Keratinocyte (primary cell): ENCODE data around the gene ZFPM1. TPM values are rescaled to one million over a fixed set of nuclear protein-coding genes. Genes with fewer than 3 reads are reported as not detected.
"Not testable (repeated sequence)": the region's sequence is repeated elsewhere in the genome, so short reads cannot be mapped to it uniquely, and the experiment has no call there.

Experiments used
- DNase-seq: peaks from one replicate; pipeline ENCODE4 v3.0.0-alpha.2; 2011; ENCODE audit warnings: low read depth, missing footprints, low spot score
- FAIRE-seq: peaks from 2 replicates; lab custom pipeline; 2011; peaks lifted over from hg19 to GRCh38; lab: Jason Lieb, UNC
- H2AFZ ChIP-seq: 2 replicates; pipeline ENCODE4 v1.6.0; 2012; ENCODE audit warnings: low read length, control low read depth, inconsistent platforms; ENCODE audit not compliant: control insufficient read depth
- H3K27ac ChIP-seq: 2 replicates; pipeline ENCODE4 v1.5.1; 2011; ENCODE audit warnings: low read length; ENCODE audit not compliant: control insufficient read depth, insufficient read depth
- H3K27me3 ChIP-seq: 3 replicates; pipeline ENCODE4 v1.6.0; 2011; ENCODE audit warnings: low read length; ENCODE audit not compliant: control insufficient read depth, insufficient read depth; ENCODE audit errors: extremely low read depth
- H3K36me3 ChIP-seq, 2 experiments: 2 replicates in 1 of 2; 3 replicates in 1 of 2; pipeline ENCODE4 v1.5.1; 2011; ENCODE audit warnings: low read length in 2 of 2, mild to moderate bottlenecking in 1 of 2; ENCODE audit not compliant: control insufficient read depth in 2 of 2, insufficient read depth in 2 of 2; ENCODE audit errors: extremely low read depth in 1 of 2
- H3K4me1 ChIP-seq: 3 replicates; pipeline ENCODE4 v1.5.1; 2011; ENCODE audit warnings: low read length; ENCODE audit not compliant: control insufficient read depth, insufficient read depth; ENCODE audit errors: extremely low read depth
- H3K4me2 ChIP-seq: 3 replicates; pipeline ENCODE4 v1.6.0; 2011; ENCODE audit warnings: low read depth, low read length; ENCODE audit not compliant: control insufficient read depth, insufficient read depth; ENCODE audit errors: extremely low read depth
- H3K4me3 ChIP-seq, 3 experiments: fragments of 200-600 bp in 1 of 3; sonication (generic) in 1 of 3; 2 replicates in 2 of 3; 3 replicates in 1 of 3; pipeline ENCODE4 v1.5.1; 2011 to 2016; ENCODE audit warnings: low read length in 3 of 3, mild to moderate bottlenecking in 3 of 3, control low read depth in 2 of 3, inconsistent platforms in 1 of 3, low read depth in 1 of 3, mixed read lengths in 1 of 3, mixed run types in 1 of 3, moderate library complexity in 1 of 3; ENCODE audit not compliant: control insufficient read depth in 2 of 3, insufficient read depth in 2 of 3; ENCODE audit errors: extremely low read depth in 1 of 3
- H3K79me2 ChIP-seq: 2 replicates; pipeline ENCODE4 v1.6.0; 2012; ENCODE audit warnings: low read length; ENCODE audit not compliant: control insufficient read depth, insufficient read depth
- H3K9ac ChIP-seq: 3 replicates; pipeline ENCODE4 v1.6.0; 2011; ENCODE audit warnings: low read length; ENCODE audit not compliant: control insufficient read depth, insufficient read depth; ENCODE audit errors: extremely low read depth
- H3K9me1 ChIP-seq: 3 replicates; pipeline ENCODE4 v1.6.0; 2011; ENCODE audit warnings: low read length; ENCODE audit not compliant: control insufficient read depth, insufficient read depth; ENCODE audit errors: extremely low read depth
- H3K9me3 ChIP-seq: 2 replicates; pipeline ENCODE4 v1.5.1; 2012; ENCODE audit warnings: low read depth, low read length; ENCODE audit not compliant: control insufficient read depth
- H4K20me1 ChIP-seq: 3 replicates; pipeline ENCODE4 v1.6.0; 2011; ENCODE audit warnings: low read length; ENCODE audit not compliant: control insufficient read depth, insufficient read depth; ENCODE audit errors: extremely low read depth
- CTCF ChIP-seq, 3 experiments: IDR thresholded peaks in 1 of 3; conservative IDR thresholded peaks in 1 of 3; optimal IDR thresholded peaks in 1 of 3; 2 replicates in 2 of 3; 3 replicates in 1 of 3; pipeline versions ENCODE3 to v1.5.1; 2011; ENCODE audit warnings: low read length in 3 of 3, mild to moderate bottlenecking in 3 of 3, moderate library complexity in 2 of 3, control low read depth in 1 of 3, inconsistent platforms in 1 of 3; ENCODE audit not compliant: insufficient read depth in 2 of 3; ENCODE audit errors: extremely low read depth in 1 of 3
- EZH2 ChIP-seq: IDR thresholded peaks from one replicate; pipeline ENCODE4 v1.6.1; 2012; ENCODE audit warnings: inconsistent platforms, mild to moderate bottlenecking, low read length, moderate library complexity
- dilution Hi-C: fragments of 300-500 bp; cut with MboI; formaldehyde crosslinking; loops from one replicate; pipeline ENCODE4 v1.7.0; 2020; ENCODE audit warnings: low sequenced_read_pairs; ENCODE audit not compliant: extremely low pct_ligation_motif_present
- polyA plus RNA-seq, 5 experiments: library from polyadenylated mRNA; depleted of rRNA in 3 of 5; stranded (reverse) in 3 of 5; stranded (forward) in 1 of 5; unstranded in 1 of 5; fragments of >200 nt; gene quantifications; 1 replicate in 1 of 5; 2 replicates in 3 of 5; 3 replicates in 1 of 5; pipeline versions ENCODE4 v1.2.1 to v1.2.3, GENCODE V29; 2011 to 2012; ENCODE audit warnings: missing spikeins in 2 of 5, low read depth in 1 of 5, low replicate concordance in 1 of 5

Gene ZFPM1
- polyA plus RNA-seq, 1 donor (not counting 4 experiments of a cell fraction or from before 2014, with no cell fraction given) = 0.42 TPM

GRCh38 chr16:88518411-88519111, 65.5 kb downstream of the ZFPM1 start:
- H3K36me3 ChIP-seq, DNase-seq, H4K20me1 ChIP-seq, H3K27ac ChIP-seq, H3K4me3 ChIP-seq, H3K9ac ChIP-seq, H3K79me2 ChIP-seq, H3K9me3 ChIP-seq, H3K27me3 ChIP-seq, FAIRE-seq, H3K4me2 ChIP-seq, H2AFZ ChIP-seq, H3K4me1 ChIP-seq, H3K9me1 ChIP-seq, dilution Hi-C loops: not testable (repeated sequence)

GRCh38 chr16:88519240-88519639, 66.2 kb downstream of the ZFPM1 start:
- Histone ChIP-seq H3K27me3 (no peaks in the 10 kb centered on the region), H3K36me3 (no peaks in the 10 kb centered on the region), H3K9ac (no peak overlapping the region), H3K27ac (no peak overlapping the region), H3K4me3 (no peak overlapping the region), H3K4me2 (no peak overlapping the region), H3K79me2 (no peaks in the 10 kb centered on the region), H4K20me1 (no peaks in the 10 kb centered on the region), H3K4me1 (no peaks in the 10 kb centered on the region), H3K9me1 (no peaks in the 10 kb centered on the region), H2AFZ (no peak overlapping the region), H3K9me3 (no peaks in the 10 kb centered on the region)
- no peak for DNase-seq
- dilution Hi-C loops = no loop called here
- TF ChIP-seq EZH2 (no peak), CTCF (optimal IDR thresholded peaks at IDR 0.05 in 1 of 3, IDR thresholded peaks at IDR 0.05 in 1 of 3, conservative IDR thresholded peaks at IDR 0.05 in 1 of 3; ENCODE audit: extremely low read depth in 1 of 3, insufficient read depth in 2 of 3, low read length in 3 of 3) (no peak)
- FAIRE-seq = no peak
